Neural progenitor cell (in vitro differentiated cells): ENCODE data around the gene C9orf50. TPM values are rescaled to one million over a fixed set of nuclear protein-coding genes. Genes with fewer than 3 reads are reported as not detected.

Experiments
- DNase-seq: peaks from one replicate; pipeline ENCODE4 v3.0.0-alpha.2; 2016; ENCODE audit warnings: low spot score
- H2AFZ ChIP-seq: fragments of 200-600 bp; sonication (generic); replicated peaks from 2 replicates; pipeline ENCODE4 v1.6.1; 2016; ENCODE audit warnings: antibody characterized with exemption
- H3F3A ChIP-seq: fragments of 200-600 bp; sonication (generic); 2 replicates; pipeline ENCODE4 v1.6.1; 2016; ENCODE audit warnings: antibody characterized with exemption, low read depth
- H3K27ac ChIP-seq: fragments of 200-600 bp; sonication (generic); 2 replicates; pipeline ENCODE4 v1.5.1; 2016; ENCODE audit warnings: mild to moderate bottlenecking
- H3K27me3 ChIP-seq: fragments of 200-600 bp; sonication (generic); 2 replicates; pipeline ENCODE4 v1.6.1; 2016; ENCODE audit warnings: mild to moderate bottlenecking, moderate library complexity
- H3K36me3 ChIP-seq: fragments of 200-600 bp; sonication (generic); 2 replicates; pipeline ENCODE4 v1.5.1; 2016
- H3K4me1 ChIP-seq: fragments of 200-600 bp; sonication (generic); 2 replicates; pipeline ENCODE4 v1.6.1; 2016; ENCODE audit warnings: mixed run types
- H3K4me2 ChIP-seq: fragments of 200-600 bp; sonication (generic); 2 replicates; pipeline ENCODE4 v1.6.1; 2016
- H3K4me3 ChIP-seq: fragments of 200-600 bp; sonication (generic); 2 replicates; pipeline ENCODE4 v1.5.1; 2016
- H3K79me2 ChIP-seq: fragments of 200-600 bp; sonication (generic); 2 replicates; pipeline ENCODE4 v1.6.1; 2016; ENCODE audit warnings: low read depth
- H3K9ac ChIP-seq: fragments of 200-600 bp; sonication (generic); 2 replicates; pipeline ENCODE4 v1.6.1; 2016
- H3K9me3 ChIP-seq: fragments of 200-600 bp; sonication (generic); 2 replicates; pipeline ENCODE4 v1.5.1; 2016; ENCODE audit warnings: low read depth
- H4K20me1 ChIP-seq: fragments of 200-600 bp; sonication (generic); 2 replicates; pipeline ENCODE4 v1.6.1; 2016; ENCODE audit warnings: low read depth
- H3K27ac Mint-ChIP-seq: 3 replicates; pipeline ENCODE4 v1.8.0; 2021; ENCODE audit warnings: mixed read lengths
- H3K27me3 Mint-ChIP-seq: 2 replicates; pipeline ENCODE4 v1.8.0; 2022; ENCODE audit warnings: low read depth, mild to moderate bottlenecking, inconsistent platforms, moderate library complexity, mixed read lengths; ENCODE audit not compliant: insufficient read depth
- H3K36me3 Mint-ChIP-seq: 3 replicates; pipeline ENCODE4 v1.8.0; 2021; ENCODE audit warnings: mixed read lengths
- H3K4me1 Mint-ChIP-seq: 3 replicates; pipeline ENCODE4 v1.8.0; 2021; ENCODE audit warnings: mixed read lengths
- H3K4me3 Mint-ChIP-seq: 3 replicates; pipeline ENCODE4 v1.8.0; 2021; ENCODE audit warnings: mild to moderate bottlenecking, moderate library complexity, mixed read lengths
- H3K9me3 Mint-ChIP-seq: 3 replicates; pipeline ENCODE4 v1.8.0; 2020; ENCODE audit warnings: mixed read lengths
- EZH2 ChIP-seq: fragments of 200-600 bp; sonication (generic); IDR thresholded peaks from 2 replicates; pipeline ENCODE4 v1.6.1; 2017; ENCODE audit warnings: antibody characterized with exemption, mild to moderate bottlenecking, moderate library complexity
- EZH2phosphoT487 ChIP-seq: fragments of 200-600 bp; sonication (generic); IDR thresholded peaks from 2 replicates; pipeline ENCODE4 v1.6.1; 2017; ENCODE audit warnings: antibody characterized with exemption
- total RNA-seq: library from RNA; depleted of rRNA; stranded (reverse); fragments of >200 nt; gene quantifications from 2 replicates; pipeline ENCODE4 v1.2.3, GENCODE V29; 2015; ENCODE audit warnings: low replicate concordance
- TF ChIP-seq, protein P1 (sequence below): fragments of 200-600 bp; sonication (generic); IDR thresholded peaks from 2 replicates; pipeline ENCODE4 v1.5.1; 2017; ENCODE audit warnings: antibody characterized with exemption, mild to moderate bottlenecking

Gene C9orf50
- total RNA-seq, 1 donor from 2014 or later: not detected

DNA sequence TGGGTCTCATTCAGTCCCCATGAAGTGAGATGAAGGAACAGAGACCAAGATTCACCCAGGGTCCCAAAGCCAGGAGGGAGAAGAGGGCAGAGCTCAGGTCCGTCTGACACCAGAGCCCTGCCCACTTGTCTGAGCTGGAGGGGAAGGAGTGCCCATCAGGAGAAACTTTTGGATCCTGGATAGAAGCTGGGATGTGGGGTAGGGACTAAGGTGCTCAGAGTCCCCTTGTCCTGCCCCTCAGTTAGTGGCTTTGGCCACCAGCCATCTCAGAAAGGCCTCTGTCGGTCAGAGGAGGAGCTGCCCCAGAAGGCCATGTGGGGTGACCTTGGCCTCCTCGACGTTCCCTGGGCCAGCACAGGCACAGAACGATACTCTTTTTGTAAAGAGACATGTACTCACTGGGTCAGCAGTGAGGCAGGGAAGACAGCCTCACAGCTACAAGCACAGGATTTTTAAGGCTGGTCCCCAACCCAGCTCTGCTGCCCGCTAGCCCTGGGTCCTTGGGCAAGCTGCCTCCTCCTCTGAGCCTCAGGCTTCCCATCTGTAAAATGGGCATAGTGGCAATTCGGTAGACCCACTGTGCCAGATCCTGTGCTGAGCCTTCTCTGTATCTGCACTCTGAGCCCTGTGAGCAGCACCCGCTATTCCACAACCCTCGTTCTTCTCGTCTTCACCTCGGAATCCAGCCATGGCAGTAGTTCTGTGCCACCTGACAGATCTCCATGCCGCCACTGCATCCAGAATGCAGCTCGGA is 49.4 kb downstream of the C9orf50 start:
- no peak overlapping the region for H2AFZ ChIP-seq
- H3K9me3 Mint-ChIP-seq: peaks cover 7% of the 10 kb centered on the region
- peaks cover 29% of the 10 kb centered on the region for H3F3A ChIP-seq
- peaks cover 55% of the 10 kb centered on the region for H3K4me1 Mint-ChIP-seq
- DNase-seq: no peak
- H3K9ac ChIP-seq: no peak overlapping the region
- peaks cover 11% of the 10 kb centered on the region for H3K27me3 Mint-ChIP-seq
- H3K4me3 ChIP-seq: no peak overlapping the region
- no peaks in the 10 kb centered on the region for H3K9me3 ChIP-seq
- H3K27me3 ChIP-seq: no peaks in the 10 kb centered on the region
- TF ChIP-seq EZH2phosphoT487 (no peak), EZH2 (no peak)
- TF ChIP-seq, protein P1, sequence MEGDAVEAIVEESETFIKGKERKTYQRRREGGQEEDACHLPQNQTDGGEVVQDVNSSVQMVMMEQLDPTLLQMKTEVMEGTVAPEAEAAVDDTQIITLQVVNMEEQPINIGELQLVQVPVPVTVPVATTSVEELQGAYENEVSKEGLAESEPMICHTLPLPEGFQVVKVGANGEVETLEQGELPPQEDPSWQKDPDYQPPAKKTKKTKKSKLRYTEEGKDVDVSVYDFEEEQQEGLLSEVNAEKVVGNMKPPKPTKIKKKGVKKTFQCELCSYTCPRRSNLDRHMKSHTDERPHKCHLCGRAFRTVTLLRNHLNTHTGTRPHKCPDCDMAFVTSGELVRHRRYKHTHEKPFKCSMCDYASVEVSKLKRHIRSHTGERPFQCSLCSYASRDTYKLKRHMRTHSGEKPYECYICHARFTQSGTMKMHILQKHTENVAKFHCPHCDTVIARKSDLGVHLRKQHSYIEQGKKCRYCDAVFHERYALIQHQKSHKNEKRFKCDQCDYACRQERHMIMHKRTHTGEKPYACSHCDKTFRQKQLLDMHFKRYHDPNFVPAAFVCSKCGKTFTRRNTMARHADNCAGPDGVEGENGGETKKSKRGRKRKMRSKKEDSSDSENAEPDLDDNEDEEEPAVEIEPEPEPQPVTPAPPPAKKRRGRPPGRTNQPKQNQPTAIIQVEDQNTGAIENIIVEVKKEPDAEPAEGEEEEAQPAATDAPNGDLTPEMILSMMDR: no peak
- no peaks in the 10 kb centered on the region for H4K20me1 ChIP-seq
- H3K4me1 ChIP-seq: peaks cover 15% of the 10 kb centered on the region
- no peak overlapping the region for H3K4me2 ChIP-seq
- no peaks in the 10 kb centered on the region for H3K79me2 ChIP-seq
- H3K4me3 Mint-ChIP-seq: peak overlapping the region; percentile 64
- peak overlapping the region; percentile 97 for H3K27ac Mint-ChIP-seq
- no peak overlapping the region for H3K27ac ChIP-seq
- H3K36me3 Mint-ChIP-seq: no peaks in the 10 kb centered on the region
- H3K36me3 ChIP-seq: no peaks in the 10 kb centered on the region

DNA sequence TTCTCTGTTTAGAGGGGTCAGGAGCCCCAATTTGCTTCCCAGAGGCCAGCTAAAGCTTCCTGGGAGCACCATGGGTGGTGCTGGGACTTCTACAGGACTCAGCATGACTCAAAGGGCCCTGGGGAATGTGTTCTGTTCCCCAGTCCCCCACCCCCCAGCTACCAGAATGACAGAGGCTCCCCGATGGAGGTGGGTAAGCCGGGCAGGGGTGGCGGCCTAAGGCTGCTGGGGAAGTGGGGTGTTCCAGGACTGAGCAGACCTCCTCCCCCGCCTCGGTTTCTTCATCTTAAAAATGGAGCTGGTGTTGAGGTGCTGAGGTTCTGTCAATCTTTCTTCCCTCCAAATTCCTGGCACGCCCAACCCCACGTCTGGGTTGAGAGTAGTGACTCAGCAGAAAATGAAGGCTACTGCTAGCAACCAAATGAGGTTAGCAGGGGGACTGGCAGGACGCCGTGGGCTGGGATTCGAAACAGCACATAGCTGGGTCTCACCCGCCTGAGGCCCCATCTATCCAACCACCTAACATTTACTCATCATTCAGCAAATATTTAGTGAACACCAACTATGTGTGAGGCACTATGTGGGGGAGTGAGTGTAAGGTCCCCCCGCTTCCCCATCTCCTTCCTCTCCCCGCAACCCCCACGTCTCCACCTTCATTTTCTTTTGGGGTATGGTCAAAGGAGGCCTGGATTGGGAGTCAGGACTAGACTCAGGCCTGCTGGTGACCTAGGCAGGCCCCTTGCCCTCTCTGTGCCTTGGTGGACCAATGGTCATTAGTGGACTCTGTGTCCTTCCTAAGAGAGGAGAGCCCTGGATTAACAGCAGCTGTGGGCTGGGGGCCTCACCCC is 50.2 kb downstream of the C9orf50 start:
- no peak overlapping the region for H2AFZ ChIP-seq
- peak overlapping the region; percentile 13 for H3K4me2 ChIP-seq
- Mint-ChIP-seq H3K4me1 (peaks cover 53% of the 10 kb centered on the region), H3K9me3 (peaks cover 7% of the 10 kb centered on the region), H3K27me3 (peaks cover 11% of the 10 kb centered on the region), H3K36me3 (no peaks in the 10 kb centered on the region), H3K27ac (peak overlapping the region; percentile 97), H3K4me3 (peak overlapping the region; percentile 69)
- TF ChIP-seq EZH2phosphoT487: no peak
- TF ChIP-seq, protein P1: no peak
- TF ChIP-seq EZH2: no peak
- peaks cover 15% of the 10 kb centered on the region for H3K4me1 ChIP-seq
- H3K36me3 ChIP-seq: no peaks in the 10 kb centered on the region
- DNase-seq: peak; percentile 68
- no peak overlapping the region for H3K27ac ChIP-seq
- H4K20me1 ChIP-seq: no peaks in the 10 kb centered on the region
- H3K79me2 ChIP-seq: no peaks in the 10 kb centered on the region
- H3K4me3 ChIP-seq: no peak overlapping the region
- H3F3A ChIP-seq: peaks cover 29% of the 10 kb centered on the region
- no peak overlapping the region for H3K9ac ChIP-seq
- no peaks in the 10 kb centered on the region for H3K9me3 ChIP-seq
- no peaks in the 10 kb centered on the region for H3K27me3 ChIP-seq

GRCh38 chr9:129569502-129570449 is 51.1 kb downstream of the C9orf50 start:
- Mint-ChIP-seq H3K9me3 (peaks cover 7% of the 10 kb centered on the region), H3K27me3 (peaks cover 11% of the 10 kb centered on the region), H3K4me1 (peaks cover 46% of the 10 kb centered on the region), H3K4me3 (peak overlapping the region; percentile 82), H3K36me3 (no peaks in the 10 kb centered on the region), H3K27ac (peak overlapping the region; percentile 94)
- H3K36me3 ChIP-seq: no peaks in the 10 kb centered on the region
- H4K20me1 ChIP-seq: no peaks in the 10 kb centered on the region
- H3K4me1 ChIP-seq: peaks cover 15% of the 10 kb centered on the region
- H3K9ac ChIP-seq: no peak overlapping the region
- no peak overlapping the region for H3K4me3 ChIP-seq
- H3K4me2 ChIP-seq: peak overlapping the region; percentile 87
- DNase-seq: peak; percentile 65
- H2AFZ ChIP-seq: no peak overlapping the region
- H3F3A ChIP-seq: peaks cover 29% of the 10 kb centered on the region
- no peak overlapping the region for H3K27ac ChIP-seq
- H3K27me3 ChIP-seq: no peaks in the 10 kb centered on the region
- TF ChIP-seq, protein P1: peak; percentile 50
- TF ChIP-seq EZH2 (no peak), EZH2phosphoT487 (no peak)
- H3K9me3 ChIP-seq: no peaks in the 10 kb centered on the region
- no peaks in the 10 kb centered on the region for H3K79me2 ChIP-seq
